Neural progenitor cell (in vitro differentiated cells): ENCODE measurements around the gene FGD6.
"Not testable (repeated sequence)": the region's sequence is repeated elsewhere in the genome, so short reads cannot be mapped to it uniquely, and the experiment has no call there.

ENCODE experiments used
- CTCF ChIP-seq: fragments of 200-600 bp; sonication (generic); IDR thresholded peaks from 2 replicates; pipeline ENCODE4 v1.5.1; 2017; ENCODE audit warnings: antibody characterized with exemption, mild to moderate bottlenecking
- EZH2 ChIP-seq: fragments of 200-600 bp; sonication (generic); IDR thresholded peaks from 2 replicates; pipeline ENCODE4 v1.6.1; 2017; ENCODE audit warnings: antibody characterized with exemption, mild to moderate bottlenecking, moderate library complexity

- not testable (repeated sequence) for TF ChIP-seq CTCF, EZH2
These were observed 23.9 kb upstream of the FGD6 start for GRCh38 chr12:95241138-95241537.
